Measurements from ENCODE around the gene ZAP70. TPM values are rescaled to one million over a fixed set of nuclear protein-coding genes. Genes with fewer than 3 reads are reported as not detected.

Gene ZAP70
- total and polyA plus RNA-seq, 4 donors: 0.40 to 2.1 (median 1.9) TPM

DNA sequence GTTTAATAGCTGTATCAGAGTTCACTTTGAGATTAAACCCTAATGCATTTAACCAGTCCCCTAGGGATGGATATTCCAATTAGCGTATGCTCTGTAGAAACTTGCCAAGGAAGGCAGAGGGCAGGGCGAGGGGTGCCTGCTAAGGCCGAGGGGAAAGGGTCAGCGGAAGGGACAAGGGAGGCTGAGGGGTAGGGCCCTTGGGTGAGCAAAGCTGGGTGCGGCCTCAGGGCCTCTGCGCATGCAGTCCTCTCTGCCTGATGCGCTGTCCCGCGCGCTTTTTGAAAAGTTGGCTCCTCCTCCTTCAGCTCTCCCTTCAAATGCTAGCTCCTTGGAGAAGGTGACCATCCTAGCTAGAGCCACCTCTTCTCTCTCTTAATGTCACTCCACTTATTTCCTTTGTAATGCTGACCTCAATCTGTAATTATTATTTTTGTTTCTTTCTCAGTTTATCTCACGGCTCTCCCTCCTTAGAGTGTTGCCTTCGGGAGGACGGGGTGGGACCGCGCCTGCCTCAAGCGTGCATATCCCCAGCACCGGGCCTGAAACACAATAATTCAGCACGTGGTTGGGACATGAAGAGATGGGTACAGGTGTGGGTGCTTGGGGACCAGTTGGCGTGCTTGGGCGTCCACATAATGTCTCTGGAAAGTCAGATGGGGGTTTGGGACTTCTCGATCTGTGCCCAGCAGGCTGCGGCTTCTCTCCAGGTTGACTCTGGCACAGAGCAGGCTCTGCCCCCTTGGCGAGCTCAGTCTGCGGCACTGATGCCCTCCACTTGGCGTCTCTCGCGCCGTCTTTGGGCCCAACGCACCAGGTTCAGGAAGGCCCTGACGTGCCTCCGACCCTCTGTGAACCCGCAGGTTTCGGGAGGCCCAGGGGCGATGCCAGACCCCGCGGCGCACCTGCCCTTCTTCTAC is 10.0 kb downstream of the ZAP70 start:
- no peaks in the 10 kb centered on the region for H3K9me3 ChIP-seq (ENCODE audit: control insufficient read depth, insufficient read depth, low read length)
- H3K36me3 ChIP-seq (ENCODE audit: control insufficient read depth, insufficient read depth, low read length): no peaks in the 10 kb centered on the region
- H3K4me1 ChIP-seq (ENCODE audit: control insufficient read depth, insufficient read depth, low read length): peaks cover 6% of the 10 kb centered on the region
- no peak for DNase-seq (ENCODE audit: low read depth in 4 of 6, low spot score in 6 of 6)
- no peak overlapping the region for H3K4me3 ChIP-seq (ENCODE audit: low read depth, low read length)
- 71% methylated on average over 28 of the region's 37 CpGs for WGBS (ENCODE audit: insufficient coverage)
- no peak overlapping the region for H3K27ac ChIP-seq (ENCODE audit: low read depth, low read length)
- H3K27me3 ChIP-seq (ENCODE audit: control insufficient read depth, insufficient read depth, low read length): peaks cover 17% of the 10 kb centered on the region

DNA sequence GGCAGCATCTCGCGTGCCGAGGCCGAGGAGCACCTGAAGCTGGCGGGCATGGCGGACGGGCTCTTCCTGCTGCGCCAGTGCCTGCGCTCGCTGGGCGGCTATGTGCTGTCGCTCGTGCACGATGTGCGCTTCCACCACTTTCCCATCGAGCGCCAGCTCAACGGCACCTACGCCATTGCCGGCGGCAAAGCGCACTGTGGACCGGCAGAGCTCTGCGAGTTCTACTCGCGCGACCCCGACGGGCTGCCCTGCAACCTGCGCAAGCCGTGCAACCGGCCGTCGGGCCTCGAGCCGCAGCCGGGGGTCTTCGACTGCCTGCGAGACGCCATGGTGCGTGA is 10.7 kb downstream of the ZAP70 start:
- Histone ChIP-seq H3K4me1 (ENCODE audit: control insufficient read depth, insufficient read depth, low read length) (peaks cover 6% of the 10 kb centered on the region), H3K27me3 (ENCODE audit: control insufficient read depth, insufficient read depth, low read length) (peaks cover 17% of the 10 kb centered on the region), H3K36me3 (ENCODE audit: control insufficient read depth, insufficient read depth, low read length) (no peaks in the 10 kb centered on the region), H3K4me3 (ENCODE audit: low read depth, low read length) (no peak overlapping the region), H3K9me3 (ENCODE audit: control insufficient read depth, insufficient read depth, low read length) (no peaks in the 10 kb centered on the region), H3K27ac (ENCODE audit: low read depth, low read length) (no peak overlapping the region)
- 30% methylated on average over 41 of the region's 41 CpGs for WGBS (ENCODE audit: insufficient coverage)
- no peak for DNase-seq (ENCODE audit: low read depth in 4 of 6, low spot score in 6 of 6)

DNA sequence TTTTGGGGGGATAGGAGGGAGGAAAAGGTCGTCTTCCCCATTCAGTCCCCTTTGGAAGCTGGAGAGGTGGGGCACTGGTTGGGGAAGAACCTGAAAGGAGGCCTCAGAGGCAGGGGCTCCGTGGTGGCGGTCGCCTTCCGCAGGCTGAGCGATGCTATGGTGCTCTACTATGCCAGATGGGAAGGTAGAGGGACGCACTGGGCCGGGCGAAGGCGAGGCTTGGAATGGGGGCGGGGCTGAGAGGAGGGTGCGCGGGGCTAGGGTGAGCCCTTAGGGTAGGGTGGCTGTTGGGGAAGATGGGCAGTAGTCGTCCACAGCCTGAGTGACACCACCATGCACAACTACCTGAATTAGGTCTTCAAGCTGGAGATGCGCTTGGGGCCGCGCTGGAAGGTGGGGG is 11.1 kb downstream of the ZAP70 start:
- no peaks in the 10 kb centered on the region for H3K36me3 ChIP-seq (ENCODE audit: control insufficient read depth, insufficient read depth, low read length)
- H3K4me1 ChIP-seq (ENCODE audit: control insufficient read depth, insufficient read depth, low read length): peaks cover 6% of the 10 kb centered on the region
- H3K27me3 ChIP-seq (ENCODE audit: control insufficient read depth, insufficient read depth, low read length): peaks cover 17% of the 10 kb centered on the region
- no peak for DNase-seq (ENCODE audit: low read depth in 4 of 6, low spot score in 6 of 6)
- 40% methylated on average over 12 of the region's 17 CpGs for WGBS (ENCODE audit: insufficient coverage)
- no peak overlapping the region for H3K27ac ChIP-seq (ENCODE audit: low read depth, low read length)
- H3K9me3 ChIP-seq (ENCODE audit: control insufficient read depth, insufficient read depth, low read length): no peaks in the 10 kb centered on the region
- no peak overlapping the region for H3K4me3 ChIP-seq (ENCODE audit: low read depth, low read length)

DNA sequence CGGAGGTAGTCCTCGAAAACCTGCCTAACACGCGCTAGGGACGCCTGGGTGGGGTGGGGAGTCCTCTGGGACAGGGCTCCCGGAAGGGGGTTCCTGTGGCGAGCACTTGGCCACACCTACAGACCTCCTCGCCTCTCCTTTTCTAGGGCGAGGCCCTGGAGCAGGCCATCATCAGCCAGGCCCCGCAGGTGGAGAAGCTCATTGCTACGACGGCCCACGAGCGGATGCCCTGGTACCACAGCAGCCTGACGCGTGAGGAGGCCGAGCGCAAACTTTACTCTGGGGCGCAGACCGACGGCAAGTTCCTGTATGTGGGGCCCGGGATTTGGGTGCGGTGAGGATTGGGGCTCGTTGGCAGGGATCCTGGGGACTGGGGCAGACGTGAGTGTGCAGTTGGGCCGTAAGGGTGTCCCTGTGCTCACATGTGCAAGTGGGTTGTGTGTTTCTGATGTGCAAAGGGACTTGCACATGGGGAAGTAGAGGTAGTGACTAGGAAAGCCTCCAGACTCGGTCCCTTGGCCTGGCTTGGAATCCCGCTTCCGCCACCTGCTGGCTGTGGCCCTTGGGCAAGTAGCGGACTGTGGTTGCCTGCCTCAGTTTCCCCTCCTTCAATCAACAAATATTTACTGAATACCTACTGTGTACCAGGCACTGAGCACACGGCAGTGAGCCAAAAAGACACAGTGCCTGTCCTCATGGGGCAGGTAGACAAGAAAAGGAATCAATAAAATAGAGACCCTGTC is 11.7 kb downstream of the ZAP70 start:
- H3K4me3 ChIP-seq (ENCODE audit: low read depth, low read length): no peak overlapping the region
- H3K27ac ChIP-seq (ENCODE audit: low read depth, low read length): no peak overlapping the region
- no peaks in the 10 kb centered on the region for H3K9me3 ChIP-seq (ENCODE audit: control insufficient read depth, insufficient read depth, low read length)
- no peak for DNase-seq (ENCODE audit: low read depth in 4 of 6, low spot score in 6 of 6)
- peaks cover 17% of the 10 kb centered on the region for H3K27me3 ChIP-seq (ENCODE audit: control insufficient read depth, insufficient read depth, low read length)
- H3K4me1 ChIP-seq (ENCODE audit: control insufficient read depth, insufficient read depth, low read length): peaks cover 6% of the 10 kb centered on the region
- 95% methylated on average over 28 of the region's 31 CpGs for WGBS (ENCODE audit: insufficient coverage)
- no peaks in the 10 kb centered on the region for H3K36me3 ChIP-seq (ENCODE audit: control insufficient read depth, insufficient read depth, low read length)

DNA sequence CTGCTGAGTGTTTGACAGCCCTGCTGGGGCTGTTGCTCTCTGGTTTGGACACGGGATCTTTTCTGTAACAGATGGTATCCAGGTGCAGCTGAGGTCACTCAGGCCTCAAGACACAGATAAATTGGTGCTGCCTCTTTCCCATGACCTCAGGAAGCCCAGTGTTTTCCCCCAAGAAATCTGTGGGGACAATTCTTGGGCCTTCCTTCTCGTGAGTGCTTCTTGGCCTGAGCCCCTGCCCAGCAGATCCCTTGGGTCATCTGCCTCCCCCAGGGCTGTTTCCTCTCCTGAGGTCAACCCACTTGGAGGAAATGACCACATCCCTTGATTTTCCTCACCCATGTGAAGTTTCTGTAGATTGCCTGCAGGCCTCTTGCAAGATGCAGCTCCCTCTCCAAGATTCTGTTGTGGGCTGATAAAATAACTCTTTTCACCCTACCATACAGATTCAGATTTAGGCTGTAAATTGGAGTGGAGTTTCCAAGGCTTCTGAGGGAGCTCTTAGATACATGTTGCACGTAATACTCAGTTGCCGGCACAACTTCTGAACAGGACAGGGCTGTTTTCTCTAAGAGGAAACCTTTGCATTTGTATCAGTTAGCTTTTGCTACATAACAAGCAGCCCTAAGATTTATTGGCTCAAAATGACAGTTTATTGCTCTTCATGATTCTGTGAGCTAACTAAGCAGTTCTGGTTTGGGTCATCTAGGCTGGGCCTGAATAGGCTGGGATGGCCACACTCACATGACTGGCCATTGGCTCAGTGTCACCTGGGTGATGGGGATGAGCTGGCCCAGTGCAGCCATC is 13.1 kb downstream of the ZAP70 start:
- no peak overlapping the region for H3K27ac ChIP-seq (ENCODE audit: low read depth, low read length)
- WGBS (ENCODE audit: insufficient coverage): 82% methylated on average over 3 of the region's 4 CpGs
- peaks cover 17% of the 10 kb centered on the region for H3K27me3 ChIP-seq (ENCODE audit: control insufficient read depth, insufficient read depth, low read length)
- H3K4me3 ChIP-seq (ENCODE audit: low read depth, low read length): no peak overlapping the region
- H3K4me1 ChIP-seq (ENCODE audit: control insufficient read depth, insufficient read depth, low read length): peaks cover 6% of the 10 kb centered on the region
- DNase-seq (ENCODE audit: low read depth in 4 of 6, low spot score in 6 of 6): no peak
- no peaks in the 10 kb centered on the region for H3K9me3 ChIP-seq (ENCODE audit: control insufficient read depth, insufficient read depth, low read length)
- H3K36me3 ChIP-seq (ENCODE audit: control insufficient read depth, insufficient read depth, low read length): no peaks in the 10 kb centered on the region

DNA sequence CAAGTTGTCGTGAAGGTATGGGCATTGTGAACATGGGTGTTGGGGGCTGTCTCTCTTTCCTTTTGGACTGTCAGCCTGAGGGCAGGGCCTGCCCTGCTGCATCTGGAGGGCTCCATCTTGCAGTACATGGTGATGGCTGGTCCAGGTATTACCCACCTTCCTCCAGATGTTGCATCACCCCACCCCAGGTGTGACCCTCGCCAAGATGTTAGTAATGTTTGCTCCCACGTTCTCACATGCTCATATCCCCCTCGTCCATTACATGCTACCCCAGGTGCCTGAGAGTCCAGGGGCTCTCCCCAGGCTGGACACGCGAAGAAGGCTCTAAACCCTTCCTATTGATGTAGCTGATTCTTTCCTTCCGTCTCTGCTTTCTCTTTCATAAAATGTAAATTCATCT is 13.9 kb downstream of the ZAP70 start:
- 92% methylated on average over 5 of the region's 7 CpGs for WGBS (ENCODE audit: insufficient coverage)
- Histone ChIP-seq H3K36me3 (ENCODE audit: control insufficient read depth, insufficient read depth, low read length) (no peaks in the 10 kb centered on the region), H3K4me1 (ENCODE audit: control insufficient read depth, insufficient read depth, low read length) (peaks cover 6% of the 10 kb centered on the region), H3K27me3 (ENCODE audit: control insufficient read depth, insufficient read depth, low read length) (peaks cover 17% of the 10 kb centered on the region), H3K9me3 (ENCODE audit: control insufficient read depth, insufficient read depth, low read length) (no peaks in the 10 kb centered on the region), H3K4me3 (ENCODE audit: low read depth, low read length) (no peak overlapping the region), H3K27ac (ENCODE audit: low read depth, low read length) (no peak overlapping the region)
- DNase-seq (ENCODE audit: low read depth in 4 of 6, low spot score in 6 of 6): no peak

DNA sequence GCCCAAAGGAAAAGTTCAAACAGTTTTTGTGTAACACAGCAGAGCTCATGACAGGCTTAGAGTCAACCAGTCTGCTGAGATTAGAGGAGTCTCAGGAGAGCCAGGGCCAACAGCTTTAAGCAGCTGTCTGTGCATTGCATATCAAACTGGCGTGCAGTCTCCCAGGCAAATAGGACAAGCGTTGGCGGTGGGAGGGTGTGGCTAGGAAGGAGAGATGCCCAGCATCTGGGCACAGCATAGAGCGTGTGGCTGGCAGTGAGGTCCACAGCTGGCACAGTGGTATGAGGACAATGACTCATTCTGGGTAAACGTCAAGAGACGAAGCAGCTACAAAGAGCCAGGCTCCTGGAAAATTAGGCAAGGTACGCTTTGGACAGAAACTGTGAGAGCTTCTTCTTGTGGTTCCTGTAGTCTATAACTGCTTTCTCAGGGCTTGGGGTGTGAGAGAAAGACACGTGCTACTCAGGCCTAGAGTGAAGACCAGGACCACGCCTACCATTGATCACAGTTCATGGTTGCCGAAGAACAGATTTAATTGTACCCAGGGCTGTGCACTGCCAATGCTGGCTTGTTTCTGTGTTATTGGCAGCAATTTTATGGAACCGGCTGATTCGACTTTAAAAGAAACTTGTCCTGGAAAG is 14.8 kb downstream of the ZAP70 start:
- Histone ChIP-seq H3K4me1 (ENCODE audit: control insufficient read depth, insufficient read depth, low read length) (peaks cover 6% of the 10 kb centered on the region), H3K27me3 (ENCODE audit: control insufficient read depth, insufficient read depth, low read length) (peaks cover 16% of the 10 kb centered on the region), H3K27ac (ENCODE audit: low read depth, low read length) (no peak overlapping the region), H3K4me3 (ENCODE audit: low read depth, low read length) (no peak overlapping the region), H3K9me3 (ENCODE audit: control insufficient read depth, insufficient read depth, low read length) (no peaks in the 10 kb centered on the region), H3K36me3 (ENCODE audit: control insufficient read depth, insufficient read depth, low read length) (no peaks in the 10 kb centered on the region)
- DNase-seq (ENCODE audit: low read depth in 4 of 6, low spot score in 6 of 6): peak in 2 of 6 donors; percentile 25 to 31
- WGBS (ENCODE audit: insufficient coverage): 61% methylated on average over 12 of the region's 12 CpGs

DNA sequence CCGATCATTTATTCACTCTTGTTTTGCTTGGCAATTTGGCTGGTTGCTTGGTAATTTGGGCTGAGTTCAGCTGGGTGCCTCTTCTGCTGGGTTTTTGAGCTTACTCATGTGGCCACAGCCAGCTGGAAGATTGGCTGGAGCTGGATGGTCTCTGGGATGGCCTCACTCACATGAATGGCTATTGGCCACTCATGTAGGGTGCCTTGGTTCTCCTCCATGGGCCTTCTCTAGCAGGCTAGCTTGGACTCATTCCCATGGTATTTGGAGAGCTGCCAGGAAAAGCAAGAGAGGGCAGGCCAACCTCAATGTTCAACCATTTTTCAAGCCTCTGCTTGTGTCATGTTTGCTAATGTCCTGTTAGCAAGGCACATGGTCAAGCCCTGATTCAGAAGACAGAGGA is 16.9 kb downstream of the ZAP70 start:
- no CpG with 5 or more reads among the region's 1 CpG for WGBS (ENCODE audit: insufficient coverage)
- Histone ChIP-seq H3K36me3 (ENCODE audit: control insufficient read depth, insufficient read depth, low read length) (no peaks in the 10 kb centered on the region), H3K9me3 (ENCODE audit: control insufficient read depth, insufficient read depth, low read length) (no peaks in the 10 kb centered on the region), H3K27ac (ENCODE audit: low read depth, low read length) (no peak overlapping the region), H3K4me1 (ENCODE audit: control insufficient read depth, insufficient read depth, low read length) (no peaks in the 10 kb centered on the region), H3K27me3 (ENCODE audit: control insufficient read depth, insufficient read depth, low read length) (no peaks in the 10 kb centered on the region), H3K4me3 (ENCODE audit: low read depth, low read length) (no peak overlapping the region)
- no peak for DNase-seq (ENCODE audit: low read depth in 4 of 6, low spot score in 6 of 6)
